Measurements from ENCODE around the gene AFF1.

DNA sequence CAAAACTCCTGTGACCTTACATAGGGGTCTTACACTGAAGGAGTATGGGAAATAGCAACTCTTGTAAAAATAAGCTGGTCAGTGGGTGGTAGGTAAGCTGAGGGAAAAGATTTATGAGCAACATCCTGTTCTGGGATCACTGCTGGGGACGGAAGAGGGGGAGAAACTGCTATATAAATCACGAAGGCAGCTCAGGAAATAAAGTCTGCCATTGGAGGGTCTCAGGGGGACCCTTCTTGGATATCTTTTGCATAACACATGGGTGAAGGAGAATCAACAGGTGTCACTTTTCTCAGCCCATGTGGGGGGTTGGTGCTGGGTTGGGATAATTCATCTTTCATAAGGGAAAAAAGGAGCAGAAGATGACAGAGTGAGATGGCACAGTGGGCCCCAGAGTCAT, 33.7 kb downstream of the AFF1 start:
- TF ChIP-seq CTCF (IDR thresholded peaks at IDR 0.05) (no peak), EP300 (IDR thresholded peaks at IDR 0.05) (no peak), POLR2A (IDR thresholded peaks at IDR 0.05) (no peak)
